HG03439 (cell line): ENCODE results near the gene MUC13.
"Not testable (repeated sequence)": the region's sequence is repeated elsewhere in the genome, so short reads cannot be mapped to it uniquely, and the experiment has no call there.

Source experiments
- ATAC-seq: cut with Tn5 transposase; IDR thresholded peaks from one replicate; pipeline ENCODE4 v1.9.1; 2021; ENCODE audit warnings: mild to moderate bottlenecking, moderate library complexity; ENCODE audit not compliant: unreplicated experiment

Gene MUC13, protein sequence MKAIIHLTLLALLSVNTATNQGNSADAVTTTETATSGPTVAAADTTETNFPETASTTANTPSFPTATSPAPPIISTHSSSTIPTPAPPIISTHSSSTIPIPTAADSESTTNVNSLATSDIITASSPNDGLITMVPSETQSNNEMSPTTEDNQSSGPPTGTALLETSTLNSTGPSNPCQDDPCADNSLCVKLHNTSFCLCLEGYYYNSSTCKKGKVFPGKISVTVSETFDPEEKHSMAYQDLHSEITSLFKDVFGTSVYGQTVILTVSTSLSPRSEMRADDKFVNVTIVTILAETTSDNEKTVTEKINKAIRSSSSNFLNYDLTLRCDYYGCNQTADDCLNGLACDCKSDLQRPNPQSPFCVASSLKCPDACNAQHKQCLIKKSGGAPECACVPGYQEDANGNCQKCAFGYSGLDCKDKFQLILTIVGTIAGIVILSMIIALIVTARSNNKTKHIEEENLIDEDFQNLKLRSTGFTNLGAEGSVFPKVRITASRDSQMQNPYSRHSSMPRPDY

DNA sequence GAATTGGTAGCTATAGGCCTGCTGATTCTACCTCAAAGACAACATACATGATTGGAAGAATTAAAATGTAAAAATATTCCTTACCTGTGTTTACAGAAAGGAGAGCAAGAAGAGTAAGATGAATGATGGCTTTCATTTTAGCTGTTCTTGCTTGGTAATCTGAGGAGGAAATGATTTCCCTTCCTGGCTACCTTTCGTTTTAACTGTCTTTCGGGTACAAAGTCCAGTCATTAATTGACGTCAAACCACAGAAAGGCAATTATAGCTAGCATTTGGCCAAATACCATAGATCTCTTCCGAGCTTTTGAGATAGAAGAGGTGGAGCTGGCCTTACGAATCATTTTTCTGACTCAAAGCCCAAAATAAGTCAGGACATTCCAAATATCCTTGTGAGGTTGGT lies at the start of gene MUC13:
TSS of gene MUC13 (minus strand) at position 175 of the 400 bp plus-strand sequence. CDS start at position 136, 39 bp downstream.
- ATAC-seq = no peak

DNA sequence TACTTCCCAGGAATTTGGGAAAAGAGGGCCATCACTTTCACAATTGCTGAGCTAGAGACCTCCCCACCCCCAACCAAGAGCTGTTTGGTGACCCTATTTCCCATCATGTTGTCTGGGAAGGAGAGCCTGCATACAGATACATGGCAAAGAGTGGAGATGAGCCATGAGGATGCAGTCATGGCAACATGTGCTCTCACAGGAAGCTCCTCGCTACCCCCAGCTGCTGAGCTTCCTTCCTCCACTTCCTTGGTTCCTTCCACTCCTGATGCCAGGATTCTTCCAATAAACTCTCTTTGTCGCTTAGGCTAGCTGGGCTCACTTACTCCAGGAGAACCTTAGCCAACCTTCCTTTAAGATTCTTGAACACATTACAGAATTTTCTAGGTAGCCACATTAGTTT lies 48.3 kb upstream of the MUC13 start:
- ATAC-seq = no peak

DNA sequence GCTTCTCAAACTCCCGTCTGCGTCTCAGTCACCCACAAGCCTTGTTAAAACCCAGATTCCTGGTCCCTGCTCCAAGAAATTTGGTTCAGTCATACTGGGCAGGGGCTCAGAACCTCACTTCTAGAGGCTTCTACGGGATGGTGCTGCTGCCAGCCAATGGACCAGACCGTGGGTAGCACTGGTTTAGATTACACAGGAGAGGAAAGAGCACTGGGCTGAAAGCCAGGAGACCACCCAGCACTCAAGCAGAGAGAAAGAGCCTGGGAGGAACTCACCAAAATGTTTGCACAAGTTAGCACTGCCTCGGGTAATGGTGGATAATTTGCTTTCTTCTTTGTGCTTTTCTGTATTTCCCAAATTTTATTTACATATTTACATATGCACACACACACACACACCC lies 46.9 kb upstream of the MUC13 start:
- ATAC-seq = no peak

DNA sequence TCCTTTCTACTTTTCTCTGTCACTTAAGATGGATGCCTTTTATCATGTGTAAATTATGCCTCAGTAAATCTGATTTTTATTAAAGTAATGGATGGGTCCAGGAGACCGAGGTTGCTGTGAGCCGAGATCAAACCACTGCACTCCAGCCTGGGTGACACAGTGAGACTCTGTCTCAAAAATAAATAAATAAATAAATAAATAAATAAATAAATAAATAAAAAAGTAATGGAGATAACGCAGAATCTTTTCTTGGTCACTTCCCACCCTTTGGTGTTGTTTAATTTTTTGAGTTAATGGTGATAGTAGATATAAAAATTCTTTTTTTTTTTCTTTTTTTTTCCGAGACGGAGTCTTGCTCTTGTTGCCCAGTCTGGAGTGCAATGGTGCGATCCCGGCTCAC lies 44.1 kb upstream of the MUC13 start:
- no peak for ATAC-seq

DNA sequence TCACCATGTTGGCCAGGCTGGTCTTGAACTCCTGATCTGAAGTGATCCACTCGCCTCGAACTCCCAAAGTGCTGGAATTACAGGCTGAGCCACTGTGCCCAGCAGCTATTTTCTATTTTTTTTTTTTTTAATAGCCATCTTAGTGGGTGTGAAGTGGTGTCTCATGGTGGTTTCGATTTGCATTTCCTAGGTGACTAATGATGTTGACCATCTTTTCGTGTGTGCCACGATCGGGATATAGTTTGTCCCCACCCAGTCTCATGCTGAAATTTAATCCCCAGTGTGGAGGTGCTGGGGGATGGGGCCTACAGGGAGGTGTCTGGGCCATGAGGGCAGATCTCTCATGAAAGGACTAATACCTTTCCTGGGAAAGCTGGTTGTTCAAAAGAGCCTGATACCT lies 41.8 kb upstream of the MUC13 start:
- no peak for ATAC-seq

DNA sequence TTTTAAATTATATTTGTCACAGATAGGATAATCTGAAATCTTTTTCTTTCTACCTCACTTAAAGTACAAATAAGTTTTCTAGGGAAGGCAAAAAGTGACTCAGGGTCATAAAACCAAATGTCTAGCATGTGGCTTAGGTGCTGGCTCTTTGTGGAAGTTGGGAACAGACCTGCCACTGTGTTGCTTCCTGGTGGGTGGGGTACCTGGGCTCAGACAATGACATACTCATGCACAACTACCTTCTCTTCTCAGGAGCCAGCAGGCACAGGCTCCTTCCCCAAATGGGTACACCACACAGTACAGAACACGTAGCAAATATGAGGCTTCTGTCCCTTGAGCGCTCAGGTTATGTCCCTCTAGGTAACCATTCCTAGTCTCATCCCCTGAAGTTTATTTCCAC lies 40.1 kb upstream of the MUC13 start:
- ATAC-seq = no peak

DNA sequence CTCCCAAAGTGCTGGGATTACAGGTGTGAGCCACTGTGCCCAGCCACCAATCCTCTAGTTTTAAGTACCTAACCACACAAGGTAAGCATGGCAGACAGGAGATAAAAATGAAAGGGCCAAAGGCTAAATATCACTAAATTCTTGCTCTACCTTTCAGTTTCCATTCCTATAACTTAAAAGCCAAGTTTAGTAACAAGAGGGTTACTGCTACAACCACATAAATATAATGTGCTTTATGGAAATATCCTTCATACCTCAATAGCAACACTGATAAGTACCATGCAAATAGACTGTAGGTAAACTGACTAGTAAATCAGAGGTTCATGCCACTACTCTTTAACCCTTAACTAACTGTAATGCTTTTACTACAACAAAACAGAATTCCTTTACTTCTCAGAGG lies 38.7 kb upstream of the MUC13 start:
- no peak for ATAC-seq

DNA sequence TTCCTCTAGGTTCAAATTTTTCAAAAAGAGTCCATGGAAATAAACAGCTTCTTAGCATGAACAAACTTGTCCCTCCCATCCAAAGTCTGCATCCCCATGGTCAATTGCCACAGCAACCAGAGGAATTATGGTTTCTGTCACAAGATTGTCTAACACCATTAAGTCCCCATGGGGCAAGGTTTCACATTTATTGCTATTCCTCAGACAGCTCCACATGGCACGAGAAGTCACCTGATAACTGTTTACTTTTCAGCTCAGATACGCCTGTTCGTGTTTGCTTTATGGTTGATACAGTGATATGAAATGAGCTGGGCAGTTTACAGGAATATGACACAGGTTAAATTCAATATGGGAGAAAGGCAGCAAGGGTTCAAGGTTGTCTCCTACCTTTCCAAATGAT lies 37.9 kb upstream of the MUC13 start:
- no peak for ATAC-seq

DNA sequence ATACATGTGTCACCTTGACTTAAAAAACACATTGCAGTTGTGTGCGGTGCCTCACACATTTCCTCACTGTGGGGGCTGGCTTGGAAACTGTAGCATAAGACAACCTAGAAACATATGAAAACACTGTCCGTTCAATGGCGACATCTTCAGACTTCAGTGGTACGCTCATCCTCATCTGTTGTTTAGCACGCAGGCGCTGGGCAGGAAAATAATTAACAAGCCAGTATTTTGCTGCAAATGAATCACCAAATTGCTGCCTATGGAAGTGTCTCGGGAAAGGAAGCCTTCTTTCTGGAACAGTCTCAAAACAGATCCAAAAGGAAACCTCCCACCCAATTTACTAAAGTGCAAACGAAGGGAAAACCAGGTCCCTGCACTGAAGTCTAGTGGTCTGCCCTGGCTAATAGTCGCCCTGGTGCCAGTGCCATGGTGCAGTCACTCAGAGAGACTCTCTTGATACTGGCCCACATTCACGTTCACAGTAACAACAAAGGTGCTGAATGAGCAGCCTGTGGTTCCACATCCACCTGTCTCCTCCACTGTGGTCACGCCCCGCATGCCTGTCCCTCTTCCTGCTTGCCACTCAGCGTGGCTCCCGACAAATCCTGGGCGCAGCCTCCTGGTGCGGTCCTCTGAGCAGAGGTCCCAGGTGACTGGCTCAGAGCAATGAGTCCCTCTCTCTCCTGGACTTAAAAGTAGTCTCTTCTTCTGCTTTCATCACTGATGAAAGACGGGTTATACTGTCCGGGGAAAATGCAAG lies 35.6 kb upstream of the MUC13 start:
- no peak for ATAC-seq

DNA sequence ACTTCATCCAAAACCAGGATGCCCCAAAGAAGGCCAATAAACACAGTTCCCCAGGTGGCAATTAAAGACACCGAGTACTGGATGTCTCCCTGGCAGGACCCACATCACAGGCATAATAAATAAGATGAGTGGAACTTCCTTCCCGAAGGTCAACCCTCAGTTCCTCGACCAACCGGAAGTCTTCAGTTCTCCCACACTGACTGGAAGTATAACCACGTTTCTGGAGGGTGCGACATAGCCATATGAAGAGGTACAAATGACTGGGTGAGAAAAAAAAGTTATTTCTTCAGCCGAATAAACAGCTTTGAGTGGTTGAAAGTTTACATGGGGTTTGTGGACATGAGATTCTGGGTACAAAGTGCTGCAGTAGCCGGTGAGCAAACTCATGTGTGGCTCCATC lies 34.6 kb upstream of the MUC13 start:
- ATAC-seq = no peak

DNA sequence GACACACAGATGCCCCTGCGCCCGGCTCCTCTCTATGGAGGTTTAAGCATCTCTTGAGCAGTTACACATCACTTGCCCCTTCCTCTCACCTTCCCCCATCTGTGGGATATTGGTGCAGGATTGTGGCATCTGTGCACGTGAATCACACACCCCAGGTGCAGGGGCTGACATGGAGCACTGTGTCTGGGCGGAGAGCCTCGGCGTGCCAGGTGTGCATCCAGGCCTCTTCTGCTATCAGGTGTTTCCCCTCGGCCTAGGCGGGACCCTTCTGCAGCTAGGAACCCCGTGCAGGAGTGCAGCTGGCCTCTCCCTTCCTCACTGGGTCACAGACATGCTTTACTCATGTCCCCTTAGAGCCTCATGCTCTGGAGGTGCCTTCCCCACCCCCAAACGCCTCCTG lies 33.4 kb upstream of the MUC13 start:
- ATAC-seq = no peak

DNA sequence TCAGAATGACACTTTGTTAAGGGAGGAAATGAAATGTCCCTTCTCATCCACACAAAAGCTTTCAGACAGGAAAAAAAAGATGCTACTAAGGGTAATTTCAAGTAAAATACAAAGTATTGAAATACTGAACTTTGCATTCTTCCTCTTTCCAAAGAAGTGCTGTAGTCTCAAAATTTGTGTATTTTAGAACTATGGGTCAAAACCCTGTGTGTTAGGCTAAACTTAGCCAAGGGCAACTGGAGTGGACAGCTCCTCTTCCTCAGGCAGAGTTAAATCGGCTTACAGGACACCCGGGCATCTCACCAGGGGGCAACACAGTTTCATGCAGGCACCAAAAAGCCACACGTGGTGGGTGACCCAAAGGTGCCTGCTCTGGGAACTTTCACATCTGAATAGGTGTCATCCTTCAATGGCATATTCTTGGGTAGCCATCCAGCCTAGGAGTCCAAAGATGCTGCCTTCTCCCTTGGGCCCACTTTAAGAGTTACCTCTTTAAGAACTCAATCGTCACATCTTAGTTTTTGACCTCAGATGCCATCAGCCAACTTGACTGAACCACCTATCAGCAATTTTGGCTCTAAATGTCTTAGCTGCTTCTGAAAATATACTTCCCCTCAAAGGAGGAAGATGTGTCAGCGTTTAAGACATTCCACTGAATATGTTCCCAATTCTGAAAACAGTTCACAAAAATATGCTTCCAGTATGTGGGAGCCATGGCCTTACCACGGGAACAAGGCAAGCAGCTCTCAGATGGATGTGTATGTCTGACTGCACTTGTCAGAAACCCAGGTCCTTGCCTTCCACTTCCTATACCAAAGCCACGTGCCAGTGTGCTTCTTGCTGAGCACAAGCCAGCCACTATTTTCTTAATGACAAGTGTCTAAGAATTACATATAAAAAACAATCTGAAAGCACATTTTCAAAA lies 32.2 kb upstream of the MUC13 start:
- no peak for ATAC-seq

DNA sequence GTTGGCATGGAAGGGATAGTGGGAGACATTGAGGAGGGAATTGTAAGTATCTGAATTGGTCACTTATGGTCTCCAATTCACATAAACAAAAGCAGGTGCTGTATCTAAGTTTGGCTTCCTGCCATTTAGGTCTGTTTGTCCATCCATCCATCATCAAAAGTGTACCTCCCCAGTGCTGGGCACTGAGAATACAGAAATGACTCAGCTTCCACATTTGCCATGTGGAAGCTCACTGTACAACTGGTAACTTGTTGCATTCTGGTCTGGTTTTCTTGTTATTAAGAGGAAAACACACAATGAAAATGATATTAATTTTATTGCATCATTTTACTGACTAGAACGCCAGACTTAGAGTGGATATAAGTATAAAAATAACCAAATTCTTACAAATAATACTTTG lies 30.9 kb upstream of the MUC13 start:
- ATAC-seq = no peak

DNA sequence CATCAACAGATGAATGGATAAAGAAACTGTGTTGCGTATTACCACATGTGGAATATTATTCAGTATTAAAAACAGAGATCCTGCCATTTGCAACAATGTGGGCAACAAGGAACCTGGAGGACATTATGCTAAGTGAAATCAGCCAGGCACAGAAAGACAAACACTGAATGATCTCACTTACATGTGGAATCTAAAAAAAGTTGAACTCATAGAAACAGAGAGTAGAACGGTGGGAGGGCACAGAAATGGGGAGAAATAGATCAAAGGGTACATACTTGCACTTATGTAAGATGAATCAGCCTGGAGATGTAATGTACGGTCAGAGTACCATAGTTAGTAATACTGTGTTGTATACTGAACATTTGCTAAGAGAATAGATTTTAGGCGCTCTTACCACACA lies 29.8 kb upstream of the MUC13 start:
- no peak for ATAC-seq

DNA sequence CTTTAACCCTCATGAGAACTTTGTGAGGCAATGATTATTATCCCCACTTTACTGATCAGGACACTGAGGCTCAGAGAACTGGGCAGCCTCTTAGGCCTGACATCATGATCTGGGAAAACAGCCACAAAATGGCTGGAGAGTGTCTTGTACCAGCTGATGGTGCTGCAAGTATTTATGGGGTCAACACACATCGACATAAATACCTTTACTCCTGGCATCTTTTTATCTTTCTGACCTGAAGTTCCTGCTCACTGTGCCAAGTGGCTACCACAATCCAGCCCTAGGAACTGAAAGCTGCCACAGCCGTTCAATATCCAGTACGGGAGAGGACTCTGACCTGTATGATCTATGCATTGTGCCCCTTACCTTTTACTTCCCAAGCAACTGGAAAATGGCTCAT lies 29.2 kb upstream of the MUC13 start:
- no peak for ATAC-seq

DNA sequence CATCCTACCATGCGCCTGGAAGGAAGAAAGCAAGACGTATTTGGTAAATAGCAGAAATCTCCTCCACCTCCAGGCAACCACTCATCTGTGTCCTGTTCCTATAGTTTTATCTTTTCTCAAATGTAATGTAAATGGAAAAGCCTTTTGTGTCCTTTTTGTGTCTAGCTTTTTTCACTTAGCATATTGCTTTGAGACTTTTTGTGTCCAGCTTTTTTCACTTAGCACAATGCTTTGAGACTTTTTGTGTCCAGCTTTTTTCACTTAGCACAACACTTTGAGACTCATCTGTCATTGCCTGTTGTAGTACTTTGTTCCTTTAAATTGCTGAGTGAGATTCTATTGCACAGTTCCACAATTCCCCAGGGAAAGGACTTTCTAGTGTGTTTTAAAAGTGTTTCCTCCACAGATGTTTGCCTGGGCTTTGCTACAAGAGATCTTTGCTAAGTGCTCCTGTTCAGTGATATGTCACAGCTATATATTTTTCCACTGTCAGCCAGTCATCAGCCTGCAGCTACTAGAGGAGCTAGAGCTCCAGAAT lies 27.9 kb upstream of the MUC13 start:
- ATAC-seq = no peak

DNA sequence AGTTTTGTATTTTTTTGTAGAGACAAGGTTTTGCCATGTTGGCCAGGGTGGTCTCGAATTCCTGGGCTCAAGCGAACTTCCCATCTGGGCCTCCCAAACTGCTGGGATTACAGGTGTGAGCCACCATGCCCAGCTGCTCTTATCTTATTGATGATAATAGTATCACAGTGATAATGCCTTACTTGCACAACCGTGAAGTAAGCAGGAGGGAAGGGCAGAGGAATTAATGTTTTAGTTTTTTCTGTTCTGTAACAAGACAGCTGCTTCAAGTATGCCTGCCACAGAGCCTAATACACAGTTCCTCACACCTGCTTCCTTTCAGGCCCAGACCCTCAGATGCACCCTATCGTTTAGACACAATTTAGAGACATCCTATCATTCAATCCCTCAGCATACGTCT lies 26.1 kb upstream of the MUC13 start:
- no peak for ATAC-seq

DNA sequence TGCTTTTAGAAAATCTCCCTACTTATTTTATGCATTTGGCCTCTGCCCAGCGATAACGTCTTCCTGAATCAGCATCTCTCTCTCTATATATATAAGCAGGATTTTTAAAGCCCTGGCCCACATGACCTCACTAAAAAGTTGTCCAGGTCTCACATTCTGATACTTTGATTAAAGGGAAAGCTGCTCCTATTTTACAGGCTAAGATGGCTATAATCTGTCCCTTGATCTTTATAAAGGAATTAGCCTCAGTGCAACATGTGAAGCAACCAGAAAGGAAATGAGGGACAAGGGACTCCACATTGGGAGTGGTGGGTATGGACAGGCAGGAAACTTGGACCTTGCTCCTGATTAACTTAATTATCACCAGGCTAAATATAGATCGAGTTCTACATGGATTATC lies 25.6 kb upstream of the MUC13 start:
- no peak for ATAC-seq

DNA sequence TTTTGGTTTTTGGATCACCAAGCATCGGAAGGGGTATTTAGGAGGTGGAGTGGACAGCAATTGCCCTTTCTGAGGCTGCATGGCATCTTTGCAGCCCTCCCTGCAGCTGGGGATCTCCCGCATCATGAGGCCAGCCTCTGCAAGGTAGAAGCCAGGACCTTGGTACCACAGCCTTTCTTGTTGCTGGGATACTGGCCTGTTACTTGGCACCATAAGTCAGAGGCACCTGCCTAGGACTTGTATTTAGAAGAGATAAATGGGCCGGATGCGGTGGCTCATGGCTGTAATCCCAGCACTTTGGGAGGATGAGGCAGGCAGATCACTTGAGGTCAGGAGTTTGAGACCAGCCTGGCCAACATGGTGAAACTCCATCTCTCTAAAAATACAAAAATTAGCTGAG lies 23.4 kb upstream of the MUC13 start:
- ATAC-seq = not testable (repeated sequence)

DNA sequence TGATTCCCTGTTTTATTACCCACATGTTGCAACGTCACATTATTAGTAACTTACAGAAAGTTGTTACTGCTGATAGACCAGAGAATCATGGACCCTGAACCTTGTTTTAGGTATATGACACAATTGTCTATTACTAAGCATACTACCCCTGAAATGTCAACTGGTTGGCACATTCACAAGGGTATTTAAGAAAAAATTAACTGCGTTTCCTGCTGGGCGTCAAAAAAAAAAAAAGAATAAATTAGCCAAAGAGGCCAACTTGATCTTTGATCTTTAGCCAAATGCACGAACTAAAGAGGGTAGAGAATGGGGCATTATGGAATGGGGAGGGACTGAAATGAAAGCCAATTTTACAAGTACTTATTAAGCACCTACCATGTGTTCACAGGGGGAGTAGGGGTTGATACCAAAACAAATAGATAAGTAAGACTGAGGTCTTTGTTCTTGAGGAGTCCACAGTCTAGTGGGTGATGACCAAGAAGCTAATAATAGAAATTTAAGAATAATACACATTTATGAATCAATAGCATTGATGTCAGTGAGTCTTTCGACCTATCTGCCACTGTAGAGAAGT lies 17.8 kb upstream of the MUC13 start:
- ATAC-seq = no peak
